Loucy (cell line): ENCODE results near the gene GPALPP1.

Experiments
- EZH2phosphoT487 ChIP-seq: fragments of 200-600 bp; IDR thresholded peaks from 2 replicates; pipeline ENCODE4 v1.6.1; 2018; ENCODE audit warnings: antibody characterized with exemption, mild to moderate bottlenecking, moderate library complexity, borderline replicate concordance
- TF ChIP-seq, protein P1 (sequence below): fragments of 200-600 bp; sonication (generic); conservative IDR thresholded peaks from 2 replicates; pipeline ENCODE4 v1.5.1; 2014; ENCODE audit warnings: mild to moderate bottlenecking, antibody characterized with exemption, low read length

- TF ChIP-seq, protein P1, sequence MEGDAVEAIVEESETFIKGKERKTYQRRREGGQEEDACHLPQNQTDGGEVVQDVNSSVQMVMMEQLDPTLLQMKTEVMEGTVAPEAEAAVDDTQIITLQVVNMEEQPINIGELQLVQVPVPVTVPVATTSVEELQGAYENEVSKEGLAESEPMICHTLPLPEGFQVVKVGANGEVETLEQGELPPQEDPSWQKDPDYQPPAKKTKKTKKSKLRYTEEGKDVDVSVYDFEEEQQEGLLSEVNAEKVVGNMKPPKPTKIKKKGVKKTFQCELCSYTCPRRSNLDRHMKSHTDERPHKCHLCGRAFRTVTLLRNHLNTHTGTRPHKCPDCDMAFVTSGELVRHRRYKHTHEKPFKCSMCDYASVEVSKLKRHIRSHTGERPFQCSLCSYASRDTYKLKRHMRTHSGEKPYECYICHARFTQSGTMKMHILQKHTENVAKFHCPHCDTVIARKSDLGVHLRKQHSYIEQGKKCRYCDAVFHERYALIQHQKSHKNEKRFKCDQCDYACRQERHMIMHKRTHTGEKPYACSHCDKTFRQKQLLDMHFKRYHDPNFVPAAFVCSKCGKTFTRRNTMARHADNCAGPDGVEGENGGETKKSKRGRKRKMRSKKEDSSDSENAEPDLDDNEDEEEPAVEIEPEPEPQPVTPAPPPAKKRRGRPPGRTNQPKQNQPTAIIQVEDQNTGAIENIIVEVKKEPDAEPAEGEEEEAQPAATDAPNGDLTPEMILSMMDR = no peak
- no peak for TF ChIP-seq EZH2phosphoT487
Measured at GRCh38 chr13:44989071-44989889, at the start of gene GPALPP1, which contains the start of gene NUFIP1.
